HCT116 (cell line): ENCODE results near the gene PYGO1.

Experiments
- CTCF ChIP-seq, 3 experiments: fragments of 200-600 bp in 1 of 3; sonication (generic) in 1 of 3; IDR thresholded peaks in 2 of 3; conservative IDR thresholded peaks in 1 of 3; 2 replicates each; pipeline ENCODE4 v1.5.1; 2012 to 2017; ENCODE audit warnings: low read depth in 2 of 3, low read length in 2 of 3, antibody characterized with exemption in 1 of 3, borderline replicate concordance in 1 of 3, control low read depth in 1 of 3, mild to moderate bottlenecking in 1 of 3, mixed read lengths in 1 of 3, mixed run types in 1 of 3, moderate library complexity in 1 of 3; ENCODE audit not compliant: insufficient read depth in 1 of 3
- EZH2phosphoT487 ChIP-seq: fragments of 200-600 bp; IDR thresholded peaks from 2 replicates; pipeline ENCODE4 v1.6.1; 2018; ENCODE audit warnings: antibody characterized with exemption, borderline replicate concordance
- POLR2A ChIP-seq: IDR thresholded peaks from 2 replicates; pipeline ENCODE4 v1.7.0; 2011; ENCODE audit warnings: borderline replicate concordance; ENCODE audit not compliant: insufficient read depth, insufficient read length; ENCODE audit errors: extremely low read depth
- REST ChIP-seq: IDR thresholded peaks from 2 replicates; pipeline ENCODE4 v1.6.1; 2012; ENCODE audit warnings: low read depth
- SP1 ChIP-seq: IDR thresholded peaks from 2 replicates; pipeline ENCODE4 v1.6.1; 2012; ENCODE audit warnings: low read depth
- TCF7L2 ChIP-seq: IDR thresholded peaks from 2 replicates; pipeline ENCODE4 v1.7.0; 2011; ENCODE audit warnings: borderline replicate concordance, inconsistent platforms; ENCODE audit not compliant: insufficient read depth, insufficient read length; ENCODE audit errors: extremely low read depth
- YY1 ChIP-seq: IDR thresholded peaks from 2 replicates; pipeline ENCODE4 v1.6.1; 2011; ENCODE audit warnings: low read length, low read depth, moderate library complexity, mild to moderate bottlenecking; ENCODE audit not compliant: insufficient replicate concordance; ENCODE audit errors: extremely low read depth

GRCh38 chr15:55632434-55632833 lies 44.3 kb upstream of the PYGO1 start:
- TF ChIP-seq SP1 = no peak
- TF ChIP-seq CTCF (IDR thresholded peaks at IDR 0.05 in 2 of 3, conservative IDR thresholded peaks at IDR 0.05 in 1 of 3; ENCODE audit: borderline replicate concordance in 1 of 3, insufficient read depth in 1 of 3, low read depth in 2 of 3, low read length in 2 of 3) = no peak
- TF ChIP-seq EZH2phosphoT487 = no peak
- no peak for TF ChIP-seq POLR2A
- TF ChIP-seq REST = no peak
- TF ChIP-seq TCF7L2 = no peak
- TF ChIP-seq YY1 = no peak
